ENCODE measurements around the gene FMO2.

The FMO2 gene

DNA sequence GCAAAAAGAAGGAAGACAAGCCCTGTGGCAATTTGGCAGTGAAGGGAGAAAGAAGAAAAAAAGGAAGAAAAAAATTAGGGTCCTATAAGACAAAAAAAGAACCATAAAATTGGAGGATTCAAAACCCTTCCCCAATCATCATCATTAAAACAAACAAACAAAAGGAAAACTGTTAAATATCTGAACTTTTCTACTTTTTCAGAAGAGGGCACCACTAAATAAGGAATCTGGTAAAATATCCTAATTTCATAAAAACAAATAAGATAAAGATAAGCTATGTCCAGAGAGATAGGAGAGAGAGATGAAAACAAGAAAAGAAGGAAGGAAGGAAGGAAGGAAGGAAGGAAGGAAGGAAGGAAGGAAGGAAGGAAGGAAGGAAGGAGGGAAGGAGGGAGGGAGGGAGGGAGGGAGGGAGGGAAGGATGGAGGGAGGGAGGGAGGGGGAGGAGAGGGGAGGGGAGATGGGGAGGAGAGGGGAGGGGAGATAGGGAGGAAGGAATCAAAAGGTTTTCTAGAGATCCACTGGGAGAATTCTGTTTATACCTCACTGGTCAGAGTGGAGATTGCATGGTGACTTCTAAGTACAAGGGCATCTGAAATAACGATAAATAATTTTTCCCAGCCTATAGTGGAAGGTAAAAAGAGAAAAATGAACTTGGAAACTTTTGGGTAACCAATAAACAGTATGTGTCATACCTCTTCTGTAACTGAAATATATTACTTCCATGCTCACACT lies 10.4 kb upstream of the FMO2 start:
- no peak for DNase-seq

DNA sequence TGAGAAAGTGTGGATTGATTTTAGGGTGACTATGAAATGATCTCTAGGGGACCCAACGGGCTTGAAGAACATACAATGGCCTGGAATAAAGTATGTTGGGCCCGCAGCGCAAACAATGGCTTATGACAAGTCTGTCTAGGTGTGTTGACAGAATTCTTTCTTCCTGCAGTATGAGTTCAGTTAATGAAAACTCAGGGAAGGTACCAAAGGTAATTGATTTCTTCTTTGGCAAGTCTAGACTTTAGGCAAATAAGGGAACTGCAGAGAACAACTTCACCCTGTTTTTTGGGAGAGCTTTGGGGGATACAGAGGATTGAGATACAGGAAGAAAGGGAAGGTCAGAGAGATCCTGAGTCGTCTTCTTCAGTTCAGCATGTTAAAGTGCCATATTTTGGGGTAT lies 7.8 kb upstream of the FMO2 start:
- DNase-seq, result no peak

DNA sequence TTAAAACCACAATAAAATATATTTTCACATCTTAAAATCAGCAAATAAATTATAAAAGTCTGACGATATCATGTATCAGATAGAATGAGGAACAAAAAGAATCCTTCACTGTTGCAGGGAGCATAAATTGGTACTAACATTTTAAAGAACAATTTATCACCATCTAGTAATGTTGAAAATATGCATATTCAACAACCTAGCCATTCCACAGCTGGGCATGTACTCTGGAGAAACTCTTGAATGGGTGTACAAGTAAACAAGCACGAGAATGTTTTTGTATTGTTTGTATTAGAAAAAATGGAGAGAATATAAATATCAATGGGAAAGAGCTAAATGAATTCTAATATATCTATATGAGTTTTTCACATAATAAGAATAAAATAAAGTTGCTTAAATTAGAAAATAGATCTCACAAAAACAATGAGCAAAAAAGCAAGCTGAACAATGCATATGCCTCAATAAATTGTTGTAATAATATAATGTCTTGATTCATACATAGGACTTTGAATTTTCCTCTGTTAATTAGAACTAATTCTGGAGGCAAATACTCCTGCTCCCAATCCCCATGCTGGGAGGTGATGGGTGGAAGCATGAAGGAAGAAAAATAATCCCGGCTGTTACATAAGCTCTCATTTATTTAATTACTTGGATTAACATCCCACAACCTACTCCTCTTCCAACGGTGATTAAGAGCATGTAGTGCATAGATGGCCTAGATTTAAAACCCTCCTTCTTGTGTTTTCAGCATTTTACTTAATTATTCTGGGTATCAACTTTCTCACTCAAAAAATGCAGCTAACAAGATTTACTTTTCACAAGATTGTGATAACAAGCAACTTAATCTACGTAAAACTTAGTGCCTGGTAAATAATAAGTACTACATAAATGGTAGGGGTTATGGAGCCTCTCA lies 5.5 kb upstream of the FMO2 start:
- DNase-seq, result no peak

DNA sequence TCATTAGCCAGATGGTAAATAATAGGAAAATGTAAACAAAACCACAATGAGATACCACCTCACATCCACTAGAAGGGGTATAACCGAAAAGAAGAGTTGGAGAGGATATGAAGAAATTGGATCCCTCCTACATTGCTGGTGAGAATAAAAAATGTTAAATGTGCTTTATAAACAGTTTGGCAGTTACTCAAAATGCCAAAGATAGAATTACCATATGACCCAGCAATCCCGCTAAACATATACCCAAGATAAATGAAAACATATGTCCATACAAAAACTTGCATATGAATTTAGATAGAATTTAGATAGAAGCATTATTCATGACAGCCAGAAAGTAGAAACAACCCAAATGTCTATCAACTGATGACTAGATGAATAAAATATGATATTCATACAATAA lies 4.4 kb upstream of the FMO2 start:
- no peak for DNase-seq

- DNase-seq, result no peak
Observed at GRCh38 chr1:171188388-171189266, 3.5 kb downstream of the FMO2 start.

DNA sequence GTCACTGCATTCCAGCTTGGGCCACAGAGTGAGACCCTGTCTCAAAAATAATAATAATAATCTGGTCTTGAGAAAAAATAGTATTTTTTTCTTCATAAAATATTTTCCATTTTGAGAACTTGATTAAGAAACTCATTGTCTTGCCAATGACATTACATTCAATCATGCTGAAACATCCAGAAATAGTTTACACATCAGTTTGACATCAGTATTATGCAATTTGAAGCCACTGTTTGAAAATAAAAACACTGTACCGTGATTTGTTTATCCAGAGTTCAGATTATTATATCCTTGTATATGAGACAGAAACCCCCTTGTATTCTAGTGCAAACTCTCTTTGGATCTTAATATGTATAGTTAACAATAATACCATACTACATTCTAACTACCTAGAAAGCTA lies 6.9 kb downstream of the FMO2 start:
- DNase-seq, result no peak

GRCh38 chr1:171195767-171196166 lies 10.7 kb downstream of the FMO2 start:
- DNase-seq, result no peak

GRCh38 chr1:171196351-171196750 lies 11.3 kb downstream of the FMO2 start:
- DNase-seq, result no peak

DNA sequence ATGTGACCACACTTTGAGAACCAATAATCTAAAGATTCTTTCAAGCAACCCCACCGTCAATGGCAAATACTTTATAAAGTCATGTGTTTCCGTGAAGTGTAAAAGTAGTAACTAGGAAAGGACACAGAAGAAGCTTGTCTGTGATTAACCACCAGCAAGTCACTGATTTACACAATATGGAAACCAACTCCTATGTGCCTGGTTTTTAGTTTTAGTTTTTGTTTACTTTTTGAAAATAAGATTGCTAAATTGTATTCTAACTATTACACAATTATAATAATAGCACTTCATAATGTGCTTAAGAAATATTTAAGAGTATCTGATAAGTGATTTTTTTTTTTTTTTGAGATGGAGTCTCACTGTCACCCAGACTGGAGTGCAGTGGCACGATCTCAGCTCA lies 13.0 kb downstream of the FMO2 start:
- DNase-seq, result no peak

DNA sequence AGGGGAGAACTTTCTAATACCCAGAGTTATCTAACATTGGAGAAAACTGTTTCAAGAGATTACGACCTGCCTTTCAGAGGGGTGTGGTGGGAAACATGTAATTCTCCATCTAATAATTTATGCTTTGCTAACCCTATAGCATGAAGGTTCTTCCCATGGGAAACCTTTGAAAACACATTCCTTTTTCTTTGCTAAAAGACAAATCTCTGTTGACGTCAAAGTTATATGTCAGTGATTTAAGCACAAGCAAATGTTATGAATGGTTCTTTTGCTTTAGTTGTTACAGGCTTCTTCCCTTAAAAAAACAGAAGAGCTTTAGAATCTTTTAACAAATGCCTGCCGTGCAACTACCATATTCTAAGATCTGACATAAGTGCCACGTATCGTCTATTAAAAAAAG lies 19.2 kb downstream of the FMO2 start:
- DNase-seq, result no peak

DNA sequence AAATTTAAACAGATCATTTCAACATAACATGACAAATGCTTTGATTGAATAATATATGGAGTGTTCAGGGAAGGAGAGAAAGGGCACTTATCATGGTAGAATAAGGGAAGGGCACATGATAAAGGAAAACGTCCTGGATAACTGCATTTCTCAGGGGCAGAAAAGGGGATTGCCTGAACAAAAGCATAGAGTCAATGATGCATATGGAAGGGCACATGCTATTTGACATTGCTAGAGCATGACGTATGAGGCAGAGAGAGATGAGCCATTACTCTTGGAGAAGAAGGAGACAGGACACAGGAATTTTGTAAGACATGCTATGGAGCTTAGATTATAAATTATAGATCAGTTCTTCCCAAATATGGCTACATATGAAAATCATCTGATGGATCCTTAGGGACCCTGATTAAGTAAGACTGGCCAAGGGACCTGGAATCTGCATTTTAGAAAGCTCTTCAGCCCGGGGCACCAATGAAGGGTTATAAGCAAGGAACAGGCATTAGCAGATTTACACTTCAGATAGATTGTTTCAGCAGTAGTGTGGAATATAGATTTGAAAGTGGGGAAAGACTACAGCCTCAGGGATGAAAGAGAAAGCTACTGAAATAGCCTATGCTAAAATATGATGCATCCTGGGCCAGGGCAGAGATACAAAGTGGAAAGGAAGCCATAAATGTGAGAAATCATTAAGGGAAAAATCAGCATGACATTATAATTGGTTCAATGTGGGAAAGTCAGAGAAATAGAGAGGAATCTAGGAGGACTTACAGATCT lies 21.3 kb downstream of the FMO2 start:
- no peak for DNase-seq

- no peak for DNase-seq
Observed at GRCh38 chr1:171206978-171207355, 21.9 kb downstream of the FMO2 start.

- DNase-seq, result no peak
Observed at GRCh38 chr1:171207377-171207776, 22.3 kb downstream of the FMO2 start.

- DNase-seq, result no peak
Observed at GRCh38 chr1:171210355-171210754, 25.3 kb downstream of the FMO2 start.

GRCh38 chr1:171212607-171213351 lies 27.7 kb downstream of the FMO2 start:
- DNase-seq, result no peak

GRCh38 chr1:171213559-171214454 lies 28.7 kb downstream of the FMO2 start:
- no peak for DNase-seq

DNA sequence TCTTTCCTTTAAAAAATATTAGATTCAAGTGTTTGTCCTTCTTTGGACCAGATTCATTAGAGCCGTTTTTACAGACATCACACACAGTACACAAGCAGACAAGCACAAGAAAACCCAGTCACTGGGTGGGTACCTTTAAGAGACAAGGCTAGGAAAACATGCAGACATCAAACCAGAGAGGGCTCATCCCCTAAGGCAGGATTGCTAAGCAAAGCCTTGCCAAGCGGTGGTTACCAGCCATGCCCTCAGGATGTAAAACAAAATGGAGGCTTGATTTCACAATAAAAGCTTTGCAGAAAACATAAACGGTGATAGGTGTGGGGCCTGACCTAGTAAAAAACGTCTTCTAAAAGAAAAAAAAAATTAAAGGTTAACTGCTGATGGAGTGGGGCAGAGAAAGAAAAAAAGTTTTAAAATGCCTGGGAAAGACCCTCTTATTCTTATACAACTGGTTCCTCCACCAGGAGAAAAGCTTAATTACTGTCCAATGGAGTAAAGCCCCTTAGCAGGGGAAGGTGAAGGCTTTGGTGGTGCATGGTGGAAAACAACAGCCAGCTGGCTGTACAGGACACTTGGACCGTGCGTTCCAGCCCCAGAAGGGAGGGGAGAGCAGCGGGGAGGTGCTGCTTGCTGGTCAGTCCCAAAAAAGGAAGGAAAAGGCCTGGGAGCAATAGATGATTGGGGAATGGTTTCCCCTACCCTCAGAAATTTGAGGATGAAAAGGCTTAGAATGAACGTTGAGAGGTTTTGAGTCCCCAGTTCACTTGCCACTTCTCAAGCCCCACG lies 32.8 kb downstream of the FMO2 start:
- DNase-seq, result no peak

- no peak for DNase-seq
Observed at GRCh38 chr1:171218661-171219060, 33.6 kb downstream of the FMO2 start.

DNA sequence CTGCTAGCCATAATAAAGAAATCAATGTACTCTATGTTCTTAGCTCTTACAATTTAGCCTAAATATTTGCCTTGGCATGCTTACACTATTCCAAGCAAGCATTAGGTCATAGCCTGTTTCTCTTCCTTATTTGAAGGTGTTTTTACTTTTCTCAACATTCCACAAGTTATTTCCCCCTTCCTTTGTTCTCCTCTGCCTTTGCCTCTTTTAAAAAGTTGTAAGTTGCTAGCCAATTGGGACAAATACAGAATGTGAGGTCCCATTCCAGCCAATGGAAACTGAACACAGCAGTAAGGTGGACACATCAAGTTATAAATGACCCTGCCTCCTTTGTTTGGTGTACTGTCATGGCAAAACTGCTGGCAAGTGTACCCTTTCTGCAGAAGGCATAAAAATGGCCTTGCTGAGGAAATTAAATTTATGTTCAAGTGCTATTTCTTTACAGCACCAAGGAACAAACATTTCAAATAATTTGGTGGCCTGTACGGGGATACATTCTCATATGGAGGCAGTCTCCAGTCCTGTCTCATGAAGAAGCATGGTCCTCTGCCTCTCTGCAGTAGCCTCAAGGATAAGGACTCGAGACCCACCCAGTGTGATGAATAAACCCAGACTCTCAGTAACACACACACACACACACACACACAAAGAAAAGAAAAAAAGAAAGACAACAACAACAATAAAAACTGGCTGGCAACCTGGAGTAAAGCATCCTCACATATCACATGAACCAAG lies 34.4 kb downstream of the FMO2 start:
- no peak for DNase-seq

Measured in NCI-H1417 treated with DMSO at 0.1 percent for 48 hours (cell line).